GM15510 (cell line): ENCODE measurements around the gene CD44.

Source experiments
- POLR2A ChIP-seq: IDR thresholded peaks from 3 replicates; pipeline ENCODE4 v1.6.1; 2011; ENCODE audit warnings: borderline replicate concordance; ENCODE audit not compliant: insufficient read length; ENCODE audit errors: extremely low read depth

Gene CD44

DNA sequence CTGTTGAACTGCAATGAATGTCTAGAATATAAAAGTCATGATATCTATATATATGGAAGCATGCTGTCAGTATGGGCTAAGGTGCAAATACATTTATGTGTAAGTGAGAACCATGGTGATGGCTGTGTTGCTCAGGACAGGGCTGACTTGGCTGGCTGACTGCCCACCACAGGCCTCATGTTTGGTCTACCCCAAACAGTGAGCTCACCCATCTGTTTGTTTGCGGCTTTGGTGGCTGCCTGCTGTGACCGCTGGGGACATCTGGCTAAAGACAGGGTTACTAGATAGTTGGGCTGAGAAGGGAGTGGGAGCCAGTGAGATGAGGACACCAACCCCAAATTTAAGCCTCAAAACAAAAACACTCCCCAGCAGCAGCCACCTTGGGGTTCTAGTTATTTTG is 6.3 kb downstream of the CD44 start:
- TF ChIP-seq POLR2A: no peak

DNA sequence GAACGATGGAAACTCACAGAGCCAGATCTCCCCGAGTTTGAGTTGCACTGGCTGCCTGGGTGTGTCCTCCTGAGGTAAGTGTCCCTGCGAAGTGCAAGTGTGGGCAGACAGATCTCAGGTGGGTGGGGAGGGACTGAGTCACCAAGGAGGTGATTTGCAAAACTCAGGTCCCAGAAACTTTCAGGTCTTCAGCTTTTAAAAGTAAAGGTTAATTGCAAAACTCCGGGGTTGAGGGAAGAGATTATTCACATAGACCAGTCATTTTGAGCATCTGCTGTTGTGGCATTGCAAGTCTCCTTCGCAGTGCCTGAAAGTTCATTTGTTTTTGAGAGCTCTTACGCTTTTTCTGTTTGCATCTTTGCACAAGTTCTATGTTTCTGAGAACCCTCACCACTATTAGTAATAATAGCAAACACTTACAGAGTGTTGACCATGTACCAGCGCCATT is 7.1 kb downstream of the CD44 start:
- no peak for TF ChIP-seq POLR2A

DNA sequence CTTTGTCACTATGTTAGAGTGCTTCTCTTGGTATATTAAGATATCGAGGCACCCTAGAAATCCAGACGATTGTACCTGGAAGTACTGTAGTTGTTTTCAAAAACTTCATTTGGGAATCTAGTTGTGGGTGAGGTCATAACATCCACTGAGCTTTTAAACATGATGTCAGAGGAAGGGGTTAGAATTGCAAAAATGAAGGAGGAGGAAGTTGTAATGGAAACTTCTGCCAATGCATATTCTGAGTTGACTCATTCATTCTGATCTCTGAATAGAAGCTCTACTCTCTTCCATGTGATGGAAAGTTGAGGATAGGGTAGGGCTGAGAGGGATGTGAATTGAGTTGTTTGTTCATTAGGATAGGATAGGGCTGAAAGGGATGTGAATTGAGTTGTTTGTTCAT is 7.7 kb downstream of the CD44 start:
- no peak for TF ChIP-seq POLR2A

DNA sequence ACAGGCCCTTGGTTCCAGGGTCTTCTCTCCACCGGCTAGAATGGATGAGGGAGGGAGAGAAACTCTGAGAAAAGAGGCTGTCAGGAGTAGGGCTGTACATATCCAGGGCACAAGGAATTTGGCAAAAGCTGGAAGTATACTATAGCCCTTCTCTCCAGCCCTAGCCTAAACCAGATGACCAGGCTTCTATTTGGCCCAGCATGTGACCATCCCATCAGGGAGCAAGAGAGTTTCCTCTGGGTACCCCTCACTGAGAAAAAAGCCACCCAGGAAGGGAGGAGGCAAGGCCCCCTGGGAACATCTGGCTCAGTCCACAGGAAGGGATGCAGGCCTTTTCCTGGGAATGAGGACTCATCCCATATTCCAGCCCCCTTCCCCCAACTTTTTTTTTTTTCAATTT is 8.3 kb downstream of the CD44 start:
- TF ChIP-seq POLR2A: no peak

DNA sequence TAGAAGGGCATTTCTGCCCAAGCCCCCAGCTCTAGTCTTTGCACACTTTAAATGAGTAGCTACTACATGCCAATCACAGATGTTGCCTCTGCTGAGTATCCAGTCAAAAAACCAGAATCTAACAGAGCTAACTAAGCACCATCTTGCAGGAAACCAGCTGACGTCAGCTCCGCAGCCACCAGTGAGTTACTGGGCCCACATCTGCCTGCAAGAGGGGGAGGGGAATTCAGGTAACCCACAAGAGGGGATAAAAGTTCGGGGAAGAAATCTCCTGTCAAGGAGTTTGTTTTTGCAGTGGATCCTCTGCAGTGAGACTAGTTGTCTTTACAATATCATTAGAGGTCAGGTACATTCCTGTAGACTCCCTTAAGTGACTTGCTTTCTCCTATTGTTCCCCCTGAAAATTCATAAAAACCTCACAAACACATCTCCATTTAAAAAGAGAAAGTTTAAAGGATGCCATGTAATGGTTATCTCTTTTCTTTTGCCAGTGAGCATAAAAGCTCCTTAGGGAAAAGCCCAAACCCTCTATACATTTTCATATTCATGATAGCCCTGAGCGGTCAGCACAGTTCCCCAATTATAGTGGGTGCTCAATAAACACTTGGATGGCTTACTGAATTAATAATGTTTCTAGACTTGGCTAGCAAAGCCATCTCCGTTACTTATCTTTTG is 9.3 kb downstream of the CD44 start:
- TF ChIP-seq POLR2A: no peak

DNA sequence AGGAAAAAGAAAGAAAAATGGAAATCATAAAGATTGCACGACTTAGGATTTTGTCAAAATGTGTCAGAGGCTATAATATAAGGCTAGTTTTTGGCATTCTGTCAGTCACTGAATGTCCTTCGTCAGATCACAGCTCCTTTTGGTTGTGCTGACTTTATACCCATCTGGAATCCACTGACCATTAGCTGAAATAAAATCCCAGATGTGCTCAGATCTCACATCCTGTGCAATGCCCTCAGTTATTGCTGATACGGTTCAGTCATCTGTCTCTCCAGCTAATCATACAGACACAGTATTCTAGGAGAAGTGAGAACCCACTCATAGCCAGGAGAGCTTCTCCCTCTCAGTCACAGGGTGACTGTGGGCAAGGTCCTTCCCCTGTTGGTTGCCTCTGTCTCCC is 11.5 kb downstream of the CD44 start:
- no peak for TF ChIP-seq POLR2A

DNA sequence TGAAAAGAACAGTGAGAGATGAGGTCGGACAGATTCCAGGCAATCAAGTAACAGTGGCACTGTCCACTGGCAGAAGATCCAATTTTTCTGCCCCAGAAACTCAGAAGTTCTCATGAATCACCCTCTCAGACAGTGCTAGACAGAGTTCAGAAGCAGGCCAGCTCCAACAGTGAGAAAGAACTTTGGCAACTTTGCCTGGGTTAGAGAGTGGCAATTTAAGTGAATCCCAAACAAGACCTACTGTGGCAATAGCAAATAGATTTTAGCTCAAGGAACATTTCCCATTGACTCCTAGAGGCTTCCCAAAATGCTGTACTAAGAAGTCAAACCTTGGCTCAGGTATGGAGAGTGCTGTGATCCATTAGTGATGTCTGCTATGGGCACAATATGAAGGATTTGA is 12.3 kb downstream of the CD44 start:
- TF ChIP-seq POLR2A: no peak

DNA sequence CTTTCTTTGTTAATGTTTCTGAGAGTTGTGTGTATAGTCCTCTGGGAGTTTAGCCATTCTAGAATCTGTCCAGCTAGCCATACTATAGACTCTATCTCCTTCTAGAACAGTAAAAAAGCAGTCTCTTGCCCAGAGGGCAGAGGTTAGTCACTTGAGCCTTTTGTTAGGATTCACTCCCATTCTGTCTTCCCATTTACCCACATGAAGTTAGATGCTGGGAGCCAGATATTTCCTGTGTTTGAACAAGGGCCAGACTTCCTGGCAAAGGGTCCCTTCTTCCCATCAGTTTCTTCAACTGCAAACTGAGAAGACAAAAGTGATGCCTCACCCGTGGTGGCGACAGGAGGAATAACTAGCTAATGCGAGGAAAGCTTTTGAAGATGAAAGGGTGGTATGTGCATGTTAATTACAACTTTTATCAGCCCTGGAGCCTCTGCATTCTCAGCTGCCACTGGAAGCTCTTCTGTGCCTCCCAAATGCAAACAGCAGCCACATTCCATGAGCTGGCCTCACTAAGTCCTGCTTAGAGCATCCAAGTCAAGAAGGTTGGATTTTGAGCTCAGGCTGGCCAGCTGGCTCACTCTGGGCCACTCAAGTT is 12.8 kb downstream of the CD44 start:
- TF ChIP-seq POLR2A: no peak

DNA sequence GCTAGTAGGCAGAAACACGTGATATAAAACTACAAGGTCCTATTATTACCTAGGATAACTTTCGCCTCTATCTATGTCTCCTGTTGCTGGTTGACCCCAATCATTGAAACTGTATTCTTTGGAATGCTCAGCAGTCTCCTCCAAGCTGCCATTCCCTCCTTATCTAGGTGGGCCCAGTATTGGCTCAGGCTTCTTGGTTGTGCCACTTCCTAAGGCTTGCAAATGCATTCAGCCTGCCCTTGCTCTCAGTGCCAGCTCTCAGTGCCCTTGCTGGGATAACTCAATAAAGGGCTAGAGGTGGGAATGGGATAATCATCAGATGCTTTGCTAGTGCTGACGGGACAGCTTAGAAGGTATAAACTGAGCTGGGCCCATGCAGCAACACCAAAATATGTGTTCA is 13.6 kb downstream of the CD44 start:
- no peak for TF ChIP-seq POLR2A

DNA sequence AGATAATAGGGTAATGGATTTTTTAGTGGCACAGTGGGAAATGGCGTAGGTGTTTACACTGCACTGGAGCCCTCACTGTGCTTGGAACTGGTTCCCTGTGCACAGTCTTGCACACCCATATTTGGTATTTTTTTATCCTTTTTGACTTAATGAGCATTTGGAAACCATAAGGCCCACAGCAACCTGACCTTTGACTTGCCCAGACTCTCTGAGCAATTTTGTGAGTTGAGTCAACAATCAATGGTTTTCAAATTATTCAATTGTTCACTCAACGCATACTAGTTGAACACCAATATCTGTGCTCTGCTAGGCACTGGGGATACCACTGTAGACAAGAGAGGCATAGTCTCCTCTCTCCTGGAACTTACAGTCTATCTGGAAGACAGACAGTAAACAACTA is 14.3 kb downstream of the CD44 start:
- TF ChIP-seq POLR2A: no peak

DNA sequence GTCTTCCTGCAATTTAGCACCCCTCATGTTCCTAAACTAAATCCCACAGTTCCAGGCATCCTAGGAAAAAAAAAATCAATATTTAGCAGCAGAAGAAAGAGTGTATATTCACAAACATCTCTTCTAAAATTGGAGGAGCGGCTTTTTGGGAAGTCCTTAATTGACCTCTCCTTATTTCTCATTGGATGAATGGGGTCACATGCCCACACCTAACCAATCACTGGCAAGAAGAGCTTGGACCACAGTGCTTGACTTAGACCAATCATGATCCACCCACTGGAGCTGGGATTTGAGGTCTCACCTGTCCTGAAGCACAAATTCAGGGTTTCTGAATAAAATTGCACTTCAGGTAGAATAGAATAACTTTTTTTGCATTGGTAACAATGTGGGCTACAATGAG is 16.0 kb downstream of the CD44 start:
- TF ChIP-seq POLR2A: no peak

DNA sequence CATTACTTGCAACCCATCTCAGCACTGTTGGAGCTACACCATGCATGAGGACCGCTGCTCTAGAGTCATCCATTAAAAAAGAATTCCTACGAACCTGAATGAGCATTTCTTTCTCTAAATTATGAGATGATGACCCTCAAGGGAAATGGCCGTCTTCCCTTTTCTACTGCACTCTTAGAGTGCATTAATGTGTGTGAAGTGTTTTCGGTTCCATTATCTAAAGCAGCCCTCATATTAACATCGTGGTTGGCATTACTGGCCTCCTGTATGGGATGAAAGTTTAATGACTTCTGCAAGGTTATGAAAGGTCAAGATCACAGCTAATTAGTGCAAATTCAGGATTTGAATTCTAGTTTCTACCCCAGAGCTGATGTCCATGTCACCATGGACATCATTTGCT is 16.7 kb downstream of the CD44 start:
- TF ChIP-seq POLR2A: no peak

DNA sequence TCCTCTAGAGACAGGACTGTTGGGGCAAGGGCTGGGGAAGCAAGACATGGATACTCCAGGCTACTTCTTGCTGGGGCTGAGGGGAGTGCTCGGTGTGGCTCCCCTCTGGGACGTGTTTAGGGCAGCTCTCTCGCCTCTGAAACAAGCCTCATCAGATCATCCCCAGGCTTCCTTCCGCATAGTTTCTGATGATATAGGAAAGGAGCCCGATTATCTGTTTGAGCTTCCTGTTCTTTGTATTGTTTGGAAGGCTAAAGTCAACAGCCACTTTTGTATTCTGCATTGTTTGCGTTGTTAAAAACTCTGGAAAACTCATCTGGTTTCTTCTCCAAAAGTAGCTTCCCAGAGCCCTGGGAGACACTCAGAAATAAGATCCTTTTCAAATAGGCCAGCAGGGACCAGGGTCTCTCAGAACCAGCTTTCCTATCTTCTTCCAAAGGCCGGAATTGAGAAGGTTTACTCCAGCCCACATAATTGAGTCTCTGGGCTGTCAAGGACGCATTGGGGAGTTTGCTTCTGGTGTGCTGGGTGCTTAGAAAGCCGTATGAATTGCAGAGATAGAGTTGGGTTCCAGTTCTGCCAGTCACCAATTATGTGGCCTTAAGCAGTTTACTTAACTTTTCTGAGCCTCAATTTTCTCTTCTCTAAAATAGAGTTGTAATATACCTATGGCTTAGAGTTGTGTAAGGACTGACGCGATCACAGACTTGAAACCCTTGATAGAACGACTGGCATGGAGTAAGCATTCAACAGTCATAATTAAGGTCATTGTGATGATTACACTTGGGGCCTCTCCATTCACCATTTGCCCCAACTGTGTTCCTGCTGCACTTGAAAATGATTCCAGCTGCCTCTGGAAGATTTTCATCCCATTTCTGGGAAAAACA is 19.1 kb downstream of the CD44 start:
- no peak for TF ChIP-seq POLR2A

DNA sequence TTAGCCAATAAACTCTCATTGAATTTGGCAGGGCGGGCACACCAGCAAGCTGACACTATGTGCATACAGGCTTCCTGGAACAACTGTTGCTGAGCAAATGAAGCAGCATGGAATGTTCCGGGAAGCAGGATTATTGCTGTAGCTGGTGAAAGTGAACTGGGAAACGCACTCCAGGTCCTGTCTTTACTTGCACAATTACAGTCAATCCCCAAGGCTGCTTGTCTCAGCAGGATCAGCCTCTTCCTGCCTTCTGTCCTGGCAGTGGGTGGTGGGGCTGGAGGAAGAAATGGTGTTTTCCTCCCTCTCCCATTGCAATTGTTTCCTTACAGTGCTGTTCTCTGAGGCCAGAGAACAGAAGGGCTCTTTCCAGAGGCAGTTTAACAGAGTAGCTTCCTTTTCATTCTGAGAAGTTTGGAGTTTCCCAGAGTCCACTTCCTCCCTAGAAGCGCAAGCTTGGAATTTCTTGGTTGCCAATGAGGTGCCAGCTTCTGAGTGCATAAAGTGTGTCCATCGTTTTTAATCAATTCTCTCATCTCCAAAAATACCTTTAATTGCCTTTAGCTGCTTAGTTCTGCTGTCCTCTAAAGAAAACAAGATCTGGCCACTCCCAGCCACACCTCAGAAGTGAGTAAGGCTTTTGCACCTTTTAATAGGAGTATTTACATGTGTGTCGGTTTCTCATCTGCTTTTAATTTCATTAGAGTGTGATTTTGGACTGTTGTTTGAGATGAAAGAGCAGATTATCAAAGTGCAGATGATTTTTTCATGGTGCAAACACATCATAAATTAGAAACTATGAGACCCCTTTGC is 19.9 kb downstream of the CD44 start:
- no peak for TF ChIP-seq POLR2A
